IMR-90 (cell line): ENCODE data around the gene PYDC1. TPM values are rescaled to one million over a fixed set of nuclear protein-coding genes. Genes with fewer than 3 reads are reported as not detected.

Experiments used
- ATAC-seq: fragments of 200-7000 bp; cut with Tn5 transposase; 2 replicates; pipeline ENCODE4 v1.9.1; 2020; ENCODE audit warnings: low read depth, mild to moderate bottlenecking, moderate library complexity
- BruUV-seq: library from RNA; stranded (reverse); fragments of 400-500 nt; replicated peaks from 2 replicates; lab custom pipeline; 2021; lab: Mats Ljungman, UMichigan
- CTCF ChIA-PET: fragments of 300-600 bp; formaldehyde crosslinking; extraction: SDS; loops from one replicate; lab custom pipeline; 2021; ENCODE audit warnings: antibody characterized with exemption; lab: Yijun Ruan, JAX
- POLR2A ChIA-PET: fragments of 300-600 bp; sonication (Branson Sonifier 250); formaldehyde crosslinking; loops from one replicate; lab custom pipeline; 2022; ENCODE audit warnings: antibody characterized with exemption; ENCODE audit not compliant: unreplicated experiment; lab: Charles Lee
- DNase-seq: peaks from one replicate; pipeline ENCODE4 v3.0.0; 2013
- H2AFZ ChIP-seq: replicated peaks from 2 replicates; pipeline ENCODE3; 2013; ENCODE audit warnings: low read length, mild to moderate bottlenecking; ENCODE audit not compliant: poor library complexity
- H2AK5ac ChIP-seq: 2 replicates; pipeline ENCODE4 v1.6.1; 2013; ENCODE audit warnings: low read depth, low read length, inconsistent platforms
- H2AK9ac ChIP-seq: replicated peaks from 2 replicates; pipeline ENCODE3; 2013; ENCODE audit warnings: mild to moderate bottlenecking, low read depth, low read length, moderate library complexity; ENCODE audit not compliant: poor library complexity
- H2BK120ac ChIP-seq: 2 replicates; pipeline ENCODE4 v1.6.1; 2013; ENCODE audit warnings: low read depth, low read length, inconsistent platforms
- H2BK15ac ChIP-seq: 3 replicates; pipeline ENCODE4 v1.6.1; 2013; ENCODE audit warnings: low read depth, low read length, inconsistent platforms
- H2BK20ac ChIP-seq: 2 replicates; pipeline ENCODE4 v1.6.1; 2013; ENCODE audit warnings: low read depth, mild to moderate bottlenecking, inconsistent platforms, low read length, moderate library complexity
- H2BK5ac ChIP-seq: 2 replicates; pipeline ENCODE4 v1.6.1; 2013; ENCODE audit warnings: mild to moderate bottlenecking, low read depth, low read length, inconsistent platforms; ENCODE audit not compliant: poor library complexity, severe bottlenecking
- H3K14ac ChIP-seq: replicated peaks from 2 replicates; pipeline ENCODE4 v1.6.1; 2013; ENCODE audit warnings: low read depth, low read length, inconsistent platforms
- H3K18ac ChIP-seq: 2 replicates; pipeline ENCODE4 v1.6.1; 2013; ENCODE audit warnings: low read depth, low read length, control low read depth
- H3K23ac ChIP-seq: 2 replicates; pipeline ENCODE4 v1.6.1; 2013; ENCODE audit warnings: low read depth, low read length, inconsistent platforms
- H3K27ac ChIP-seq: 2 replicates; pipeline ENCODE4 v1.5.1; 2013; ENCODE audit warnings: mild to moderate bottlenecking, control low read depth, low read length; ENCODE audit not compliant: insufficient read depth
- H3K27me3 ChIP-seq: 2 replicates; pipeline ENCODE4 v1.6.1; 2013; ENCODE audit warnings: low read length; ENCODE audit not compliant: control insufficient read depth, insufficient read depth
- H3K36me3 ChIP-seq: 2 replicates; pipeline ENCODE4 v1.6.1; 2013; ENCODE audit warnings: low read length, mixed read lengths; ENCODE audit not compliant: control insufficient read depth, insufficient read depth
- H3K4ac ChIP-seq: 2 replicates; pipeline ENCODE4 v1.6.1; 2013; ENCODE audit warnings: low read depth, low read length, inconsistent platforms
- H3K4me1 ChIP-seq: 2 replicates; pipeline ENCODE4 v1.6.1; 2013; ENCODE audit warnings: low read length, mixed read lengths; ENCODE audit not compliant: control insufficient read depth, insufficient read depth
- H3K4me2 ChIP-seq: 2 replicates; pipeline ENCODE4 v1.6.1; 2013; ENCODE audit warnings: low read depth, mild to moderate bottlenecking, control low read depth, low read length, moderate library complexity
- H3K4me3 ChIP-seq: 2 replicates; pipeline ENCODE4 v1.5.1; 2013; ENCODE audit warnings: low read depth, mild to moderate bottlenecking, control low read depth, low read length, moderate library complexity; ENCODE audit not compliant: insufficient read depth
- H3K56ac ChIP-seq: 2 replicates; pipeline ENCODE4 v1.6.1; 2013; ENCODE audit warnings: low read length, inconsistent platforms; ENCODE audit not compliant: insufficient read depth; ENCODE audit errors: extremely low read depth
- H3K79me1 ChIP-seq, 2 experiments: 2 replicates each; pipeline ENCODE4 v1.6.1; 2013; ENCODE audit warnings: low read length in 2 of 2, inconsistent platforms in 1 of 2, low read depth in 1 of 2
- H3K9ac ChIP-seq: 2 replicates; pipeline ENCODE4 v1.6.1; 2013; ENCODE audit warnings: low read depth, low read length, control low read depth
- H3K9me1 ChIP-seq: 2 replicates; pipeline ENCODE4 v1.6.1; 2013; ENCODE audit warnings: low read length, inconsistent platforms; ENCODE audit not compliant: insufficient read depth
- H3K9me3 ChIP-seq: 2 replicates; pipeline ENCODE4 v1.6.1; 2013; ENCODE audit warnings: low read length; ENCODE audit not compliant: control insufficient read depth, insufficient read depth
- H4K20me1 ChIP-seq: 2 replicates; pipeline ENCODE4 v1.6.1; 2013; ENCODE audit warnings: low read length, inconsistent platforms; ENCODE audit not compliant: insufficient read depth
- H4K5ac ChIP-seq: 2 replicates; pipeline ENCODE4 v1.6.1; 2013; ENCODE audit warnings: mild to moderate bottlenecking, low read depth, low read length, control low read depth
- H4K8ac ChIP-seq, 2 experiments: 2 replicates each; pipeline ENCODE4 v1.6.1; 2013; ENCODE audit warnings: low read depth in 2 of 2, low read length in 2 of 2, control low read depth in 1 of 2, inconsistent platforms in 1 of 2
- H4K91ac ChIP-seq: 2 replicates; pipeline ENCODE4 v1.6.1; 2013; ENCODE audit warnings: low read depth, low read length, inconsistent platforms; ENCODE audit not compliant: insufficient read depth
- BHLHE40 ChIP-seq: fragments of 150-350 bp; IDR thresholded peaks from 2 replicates; pipeline ENCODE4 v1.6.1; 2016; ENCODE audit warnings: mild to moderate bottlenecking, low read depth, low read length
- CHD1 ChIP-seq: IDR thresholded peaks from 2 replicates; pipeline ENCODE4 v1.6.1; 2012; ENCODE audit warnings: low read depth, low read length, improper control_type of control experiment
- FOS ChIP-seq: fragments of 150-350 bp; IDR thresholded peaks from 2 replicates; pipeline ENCODE4 v1.6.1; 2016; ENCODE audit warnings: low read depth, low read length
- MAFK ChIP-seq: IDR thresholded peaks from 2 replicates; pipeline ENCODE4 v1.6.1; 2012; ENCODE audit warnings: low read depth, low read length, improper control_type of control experiment
- MAZ ChIP-seq: IDR thresholded peaks from 2 replicates; pipeline ENCODE4 v1.6.1; 2012; ENCODE audit warnings: low read depth, mild to moderate bottlenecking, low read length, improper control_type of control experiment, moderate library complexity, borderline replicate concordance
- NFE2L2 ChIP-seq: fragments of 150-350 bp; IDR thresholded peaks from 2 replicates; pipeline ENCODE4 v1.6.1; 2016; ENCODE audit warnings: low read depth, mild to moderate bottlenecking, low read length
- POLR2A ChIP-seq: IDR thresholded peaks from 2 replicates; pipeline ENCODE4 v1.6.1; 2012; ENCODE audit warnings: mild to moderate bottlenecking, low read depth, low read length
- RCOR1 ChIP-seq: IDR thresholded peaks from 2 replicates; pipeline ENCODE4 v1.6.1; 2012; ENCODE audit warnings: mild to moderate bottlenecking, low read length, improper control_type of control experiment; ENCODE audit not compliant: insufficient replicate concordance
- SMC3 ChIP-seq: fragments of 150-350 bp; IDR thresholded peaks from 2 replicates; pipeline ENCODE4 v1.6.1; 2016; ENCODE audit warnings: low read depth, mild to moderate bottlenecking, antibody characterized with exemption, low read length, moderate library complexity
- WGBS, 2 experiments: methylation state at CpG; one replicate each; pipeline versions ENCODE4 v1.1.5 to v1.1.7; 2013; ENCODE audit warnings: missing lambda C conversion rate in 2 of 2; ENCODE audit not compliant: insufficient read length in 1 of 2; ENCODE audit errors: extremely low coverage in 2 of 2; 5-methylcytosine and 5-hydroxymethylcytosine counted together
- dilution Hi-C: fragments of 300-500 bp; cut with HindIII; formaldehyde crosslinking; loops from one replicate; pipeline ENCODE4 v1.14.3; 2018; ENCODE audit warnings: low sequenced_read_pairs; ENCODE audit not compliant: unreplicated experiment
- in situ Hi-C: fragments of 300-500 bp; cut with MboI; formaldehyde crosslinking; loops from 3 replicates; pipeline ENCODE4 v1.14.3; 2019; ENCODE audit warnings: low sequenced_read_pairs, inconsistent platforms, mixed read lengths
- intact Hi-C: fragments of 100-400 bp; cut with micrococcal nuclease; formaldehyde crosslinking; loops from 2 replicates; pipeline ENCODE4 v1.10.0; 2022
- polyA plus RNA-seq, 3 experiments: library from polyadenylated mRNA; depleted of rRNA; stranded (reverse); fragments of >200 nt; gene quantifications; 2 replicates each; pipeline ENCODE4 v1.2.3, GENCODE V29; 2012; ENCODE audit warnings: low replicate concordance in 1 of 3
- total RNA-seq: library from RNA; depleted of rRNA; stranded (reverse); fragments of >200 nt; gene quantifications from 2 replicates; pipeline ENCODE4 v1.2.3, GENCODE V29; 2012
- TF ChIP-seq, protein P1 (sequence below): fragments of 150-350 bp; IDR thresholded peaks from 2 replicates; pipeline ENCODE4 v1.6.1; 2016; ENCODE audit warnings: low read depth, mild to moderate bottlenecking, low read length, moderate library complexity, borderline replicate concordance

PYDC1 gene
- total and polyA plus RNA-seq, 2 of the 4 experiments (the other 2 are of a cell fraction) = not detected

DNA sequence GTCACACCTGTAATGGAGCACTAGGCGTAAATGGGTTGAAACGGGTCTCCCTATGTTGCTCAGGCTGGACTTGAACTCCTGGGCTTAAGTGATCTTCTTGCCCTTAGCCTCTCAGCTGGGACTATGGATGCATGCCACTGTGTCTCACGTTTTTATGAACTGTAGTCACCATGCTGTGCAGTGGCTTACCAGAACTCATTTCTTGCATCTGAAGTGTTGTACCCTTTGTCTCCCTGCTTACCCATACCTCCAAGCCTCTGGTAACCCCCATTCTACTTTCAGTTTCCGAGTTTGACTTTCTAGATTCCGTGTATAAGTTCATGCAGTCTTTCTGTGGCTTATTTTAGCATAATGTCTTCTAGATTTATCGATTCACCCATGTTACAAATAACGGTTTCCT lies 22.0 kb downstream of the PYDC1 start:
- in situ Hi-C loops (loop anchor here (5.0 to 10.0 kb wide), 2 partner anchors 247 to 680 kb away; partner anchors contain the start of genes ZNF267 and ZNF843), intact Hi-C loops (no loop called here), dilution Hi-C loops (no loop called here)
- Histone ChIP-seq H2BK120ac (no peak overlapping the region), H2AK9ac (no peak overlapping the region), H3K36me3 (peaks cover 79% of the 10 kb centered on the region), H3K79me1 (peaks cover 47 to 63% of the 10 kb centered on the region in 2 experiments), H2AK5ac (no peak overlapping the region), H4K20me1 (peaks cover 90% of the 10 kb centered on the region), H3K27ac (no peak overlapping the region), H3K9ac (no peak overlapping the region), H3K9me3 (no peaks in the 10 kb centered on the region), H3K14ac (no peak overlapping the region), H3K27me3 (no peaks in the 10 kb centered on the region), H2BK20ac (no peak overlapping the region), H4K91ac (no peak overlapping the region), H3K56ac (no peak overlapping the region), H3K23ac (no peak overlapping the region), H4K5ac (no peak overlapping the region), H3K4me2 (no peak overlapping the region), H3K18ac (no peak overlapping the region), H2AFZ (no peak overlapping the region), H3K4ac (no peak overlapping the region), H2BK15ac (no peak overlapping the region), H3K9me1 (peaks cover 8% of the 10 kb centered on the region; the same call in 1 of the 2 replicates), H3K4me3 (no peak overlapping the region), H2BK5ac (no peak overlapping the region), H3K4me1 (no peaks in the 10 kb centered on the region), H4K8ac (no peak overlapping the region)
- no TSS peak for BruUV-seq
- ChIA-PET CTCF (no interaction called here), POLR2A (no interaction called here)
- no peak for ATAC-seq
- no peak for TF ChIP-seq BHLHE40
- no peak for TF ChIP-seq RCOR1
- no peak for TF ChIP-seq CHD1
- TF ChIP-seq NFE2L2 = no peak
- TF ChIP-seq, protein P1, sequence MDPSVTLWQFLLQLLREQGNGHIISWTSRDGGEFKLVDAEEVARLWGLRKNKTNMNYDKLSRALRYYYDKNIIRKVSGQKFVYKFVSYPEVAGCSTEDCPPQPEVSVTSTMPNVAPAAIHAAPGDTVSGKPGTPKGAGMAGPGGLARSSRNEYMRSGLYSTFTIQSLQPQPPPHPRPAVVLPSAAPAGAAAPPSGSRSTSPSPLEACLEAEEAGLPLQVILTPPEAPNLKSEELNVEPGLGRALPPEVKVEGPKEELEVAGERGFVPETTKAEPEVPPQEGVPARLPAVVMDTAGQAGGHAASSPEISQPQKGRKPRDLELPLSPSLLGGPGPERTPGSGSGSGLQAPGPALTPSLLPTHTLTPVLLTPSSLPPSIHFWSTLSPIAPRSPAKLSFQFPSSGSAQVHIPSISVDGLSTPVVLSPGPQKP = no peak
- TF ChIP-seq MAZ = no peak
- no peak for TF ChIP-seq SMC3
- no peak for TF ChIP-seq FOS
- TF ChIP-seq MAFK = no peak
- TF ChIP-seq POLR2A = no peak
- no peak for DNase-seq
- WGBS, 2 experiments = 89% methylated on average over 1 of the region's 7 CpGs; no CpG with 5 or more reads in 1 of the 2 experiments
